ENCODE measurements around the gene MYH10.

- TF ChIP-seq REST (IDR thresholded peaks at IDR 0.05; ENCODE audit: borderline replicate concordance) (no peak), POLR2AphosphoS5 (IDR thresholded peaks at IDR 0.05) (no peak), CTCF (IDR thresholded peaks at IDR 0.05; ENCODE audit: poor library complexity, severe bottlenecking) (no peak), SMC3 (conservative IDR thresholded peaks at IDR 0.05; ENCODE audit: poor library complexity) (no peak)
Observed at GRCh38 chr17:8611137-8611536, 19.4 kb downstream of the MYH10 start.

All from neural cell (in vitro differentiated cells).